SK-N-SH treated with all-trans-retinoic acid at 6 μM for 48 hours (cell line): ENCODE measurements around the gene TEX35.

ENCODE experiments used
- ATAC-seq: fragments of 200-7000 bp; cut with Tn5 transposase; 3 replicates; pipeline ENCODE4 v1.9.1; 2020; ENCODE audit warnings: mild to moderate bottlenecking, moderate library complexity
- ARNTL ChIP-seq: fragments of 450-650 bp; formaldehyde crosslinking; IDR thresholded peaks from 2 replicates; pipeline ENCODE4 v1.5.0; 2020; ENCODE audit warnings: low read depth, mild to moderate bottlenecking, moderate library complexity, borderline replicate concordance
- BACH2 ChIP-seq: fragments of 250-450 bp; sonication (Bioruptor Pico); IDR thresholded peaks from 2 replicates; pipeline ENCODE4 v1.9.0; 2021; ENCODE audit warnings: mild to moderate bottlenecking, borderline replicate concordance
- CREB5 ChIP-seq: fragments of 250-450 bp; sonication (Bioruptor Pico); IDR thresholded peaks from 2 replicates; pipeline ENCODE4 v1.5.1; 2020; ENCODE audit warnings: low read depth, mild to moderate bottlenecking, moderate library complexity
- CSDC2 ChIP-seq: fragments of 250-450 bp; sonication (Bioruptor Pico); IDR thresholded peaks from 2 replicates; pipeline ENCODE4 v1.5.0; 2020; ENCODE audit warnings: mild to moderate bottlenecking, moderate library complexity
- CSRNP3 ChIP-seq: fragments of 250-450 bp; sonication (Bioruptor Pico); IDR thresholded peaks from 2 replicates; pipeline ENCODE4 v1.5.1; 2021; ENCODE audit warnings: mild to moderate bottlenecking, moderate library complexity
- ESRRG ChIP-seq: fragments of 250-450 bp; sonication (Bioruptor Pico); IDR thresholded peaks from 2 replicates; pipeline ENCODE4 v1.6.1; 2021; ENCODE audit warnings: mild to moderate bottlenecking
- GLIS3 ChIP-seq: fragments of 250-450 bp; sonication (Bioruptor Pico); IDR thresholded peaks from 2 replicates; pipeline ENCODE4 v1.5.0; 2020; ENCODE audit warnings: mild to moderate bottlenecking, moderate library complexity
- ISL1 ChIP-seq: fragments of 250-450 bp; sonication (Bioruptor Pico); IDR thresholded peaks from 2 replicates; pipeline ENCODE4 v2.1.2; 2022; ENCODE audit warnings: mild to moderate bottlenecking, moderate library complexity
- OSR1 ChIP-seq: fragments of 250-450 bp; sonication (Bioruptor Pico); IDR thresholded peaks from 2 replicates; pipeline ENCODE4 v1.8.0; 2022; ENCODE audit warnings: moderate library complexity, mild to moderate bottlenecking, inconsistent platforms
- PATZ1 ChIP-seq: fragments of 250-450 bp; sonication (Bioruptor Pico); IDR thresholded peaks from 2 replicates; pipeline ENCODE4 v1.8.0; 2020; ENCODE audit warnings: mild to moderate bottlenecking, moderate library complexity, borderline replicate concordance
- POU6F1 ChIP-seq: fragments of 250-450 bp; sonication (Bioruptor Pico); IDR thresholded peaks from 2 replicates; pipeline ENCODE4 v1.8.0; 2021; ENCODE audit warnings: low read depth, mild to moderate bottlenecking, moderate library complexity, borderline replicate concordance
- PPARA ChIP-seq: fragments of 250-450 bp; sonication (Bioruptor Pico); IDR thresholded peaks from 2 replicates; pipeline ENCODE4 v1.5.0; 2020; ENCODE audit warnings: mild to moderate bottlenecking, borderline replicate concordance
- RARB ChIP-seq: fragments of 250-450 bp; sonication (Bioruptor Pico); IDR thresholded peaks from 2 replicates; pipeline ENCODE4 v1.8.0; 2021; ENCODE audit warnings: mild to moderate bottlenecking, moderate library complexity
- SNAI2 ChIP-seq: fragments of 250-450 bp; sonication (Bioruptor Pico); IDR thresholded peaks from 2 replicates; pipeline ENCODE4 v1.5.0; 2020; ENCODE audit warnings: mild to moderate bottlenecking, moderate library complexity
- TCF4 ChIP-seq: fragments of 250-450 bp; sonication (Bioruptor Pico); IDR thresholded peaks from 2 replicates; pipeline ENCODE4 v1.8.0; 2021; ENCODE audit warnings: mild to moderate bottlenecking, moderate library complexity, borderline replicate concordance
- TOX ChIP-seq: fragments of 250-450 bp; sonication (Bioruptor Pico); IDR thresholded peaks from 2 replicates; pipeline ENCODE4 v1.8.0; 2021; ENCODE audit warnings: mild to moderate bottlenecking, moderate library complexity, borderline replicate concordance
- ZC3H10 ChIP-seq: fragments of 250-450 bp; sonication (Bioruptor Pico); IDR thresholded peaks from 2 replicates; pipeline ENCODE4 v1.5.1; 2021; ENCODE audit warnings: mild to moderate bottlenecking, moderate library complexity
- ZFP3 ChIP-seq: fragments of 250-450 bp; sonication (Bioruptor Pico); IDR thresholded peaks from 2 replicates; pipeline ENCODE4 v1.5.0; 2020; ENCODE audit warnings: mild to moderate bottlenecking, moderate library complexity
- ZFP30 ChIP-seq: fragments of 450-650 bp; formaldehyde crosslinking; IDR thresholded peaks from 2 replicates; pipeline ENCODE4 v1.5.0; 2022; ENCODE audit warnings: mild to moderate bottlenecking, moderate library complexity
- ZNF565 ChIP-seq: fragments of 450-650 bp; formaldehyde crosslinking; conservative IDR thresholded peaks from 2 replicates; pipeline ENCODE4 v1.5.0; 2020; ENCODE audit warnings: low read depth, mild to moderate bottlenecking, moderate library complexity
- ZNF70 ChIP-seq: fragments of 450-650 bp; formaldehyde crosslinking; IDR thresholded peaks from 2 replicates; pipeline ENCODE4 v1.5.0; 2020; ENCODE audit warnings: mild to moderate bottlenecking, moderate library complexity
- ZNF8 ChIP-seq: fragments of 450-650 bp; formaldehyde crosslinking; IDR thresholded peaks from 2 replicates; pipeline ENCODE4 v1.5.0; 2020; ENCODE audit warnings: mild to moderate bottlenecking, moderate library complexity

Gene TEX35

GRCh38 chr1:178504286-178504685 lies 8.6 kb upstream of the TEX35 start:
- TF ChIP-seq ARNTL: no peak
- no peak for TF ChIP-seq ZNF565 (CRISPR knock-in tag)
- TF ChIP-seq GLIS3 (CRISPR knock-in tag): no peak
- no peak for TF ChIP-seq PPARA (CRISPR knock-in tag)
- TF ChIP-seq SNAI2: no peak
- no peak for TF ChIP-seq POU6F1
- no peak for TF ChIP-seq ZNF8 (CRISPR knock-in tag)
- TF ChIP-seq ESRRG (CRISPR knock-in tag): no peak
- no peak for TF ChIP-seq BACH2 (CRISPR knock-in tag)
- TF ChIP-seq TOX (CRISPR knock-in tag): no peak
- no peak for TF ChIP-seq CSDC2
- TF ChIP-seq ZFP30: no peak
- TF ChIP-seq PATZ1 (CRISPR knock-in tag): no peak

GRCh38 chr1:178506177-178506576 lies 6.7 kb upstream of the TEX35 start:
- no peak for TF ChIP-seq PATZ1 (CRISPR knock-in tag)
- TF ChIP-seq OSR1 (CRISPR knock-in tag): no peak
- no peak for TF ChIP-seq ESRRG (CRISPR knock-in tag)
- no peak for TF ChIP-seq ZNF8 (CRISPR knock-in tag)
- no peak for TF ChIP-seq ZFP30
- no peak for TF ChIP-seq TOX (CRISPR knock-in tag)
- TF ChIP-seq ZC3H10 (CRISPR knock-in tag): no peak
- no peak for TF ChIP-seq ZNF70 (CRISPR knock-in tag)
- TF ChIP-seq PPARA (CRISPR knock-in tag): no peak
- no peak for TF ChIP-seq ISL1 (CRISPR knock-in tag)
- TF ChIP-seq, all 23 proteins: peak for 0
- ATAC-seq: no peak

More at GRCh38 chr1:178504286-178504685, 8.6 kb upstream of the TEX35 start:
- ATAC-seq: no peak

- TF ChIP-seq ZFP30 (no peak), CSDC2 (no peak), RARB (CRISPR knock-in tag) (no peak), ISL1 (CRISPR knock-in tag) (no peak)
- ATAC-seq: no peak
Measured at GRCh38 chr1:178506669-178507068, 6.2 kb upstream of the TEX35 start.

GRCh38 chr1:178509414-178510007 lies 3.4 kb upstream of the TEX35 start:
- ATAC-seq: no peak
- TF ChIP-seq CSRNP3 (CRISPR knock-in tag) (no peak), ISL1 (CRISPR knock-in tag) (no peak), TOX (CRISPR knock-in tag) (no peak), ESRRG (CRISPR knock-in tag) (no peak), CSDC2 (no peak), GLIS3 (CRISPR knock-in tag) (no peak), ZC3H10 (CRISPR knock-in tag) (no peak), CREB5 (no peak), PPARA (CRISPR knock-in tag) (no peak), ZFP3 (CRISPR knock-in tag) (no peak), TCF4 (CRISPR knock-in tag) (no peak), PATZ1 (CRISPR knock-in tag) (no peak), ZNF8 (CRISPR knock-in tag) (no peak), ARNTL (no peak), SNAI2 (no peak)
